ENCODE measurements around the gene ARID1B. TPM values are rescaled to one million over a fixed set of nuclear protein-coding genes. Genes with fewer than 3 reads are reported as not detected.

ARID1B gene
- total RNA-seq, 1 experiment from 2014 or later, result 91.7 TPM

DNA sequence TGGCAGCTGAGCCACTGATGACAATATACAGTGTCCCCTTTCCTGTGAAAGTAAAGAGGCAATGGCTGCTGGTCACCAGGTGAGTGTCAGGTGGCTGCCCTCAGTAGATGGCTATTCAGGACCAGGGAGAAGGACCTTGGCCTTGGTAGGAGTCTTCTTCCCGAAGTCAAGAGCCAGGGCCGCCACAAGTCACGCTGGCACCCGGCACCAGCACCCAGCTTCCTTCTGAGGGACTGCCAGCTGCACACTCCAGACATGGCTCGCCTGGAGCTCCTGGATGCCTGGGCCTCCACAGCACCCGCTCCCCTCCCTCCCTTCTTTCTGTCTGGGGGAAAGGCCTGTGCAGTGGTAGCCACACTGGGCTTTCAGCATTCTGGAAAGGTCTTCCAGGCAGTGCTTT, 419.2 kb downstream of the ARID1B start:
- no peak for DNase-seq (ENCODE audit: low read depth, low spot score)
- Histone ChIP-seq H3K27me3 (ENCODE audit: control insufficient read depth, insufficient read depth, low read length) (no peaks in the 10 kb centered on the region), H3K4me1 (ENCODE audit: control insufficient read depth, insufficient read depth, low read length) (no peaks in the 10 kb centered on the region), H3K9me3 (ENCODE audit: control insufficient read depth, insufficient read depth, low read depth, low read length) (no peaks in the 10 kb centered on the region), H3K36me3 (ENCODE audit: control insufficient read depth, insufficient read depth, low read length) (peaks cover 15% of the 10 kb centered on the region), H3K4me3 (ENCODE audit: low read depth in 2 of 2, low read length in 2 of 2) (no peak overlapping the region), H3K27ac (ENCODE audit: low read length) (no peak overlapping the region)
- POLR2A ChIA-PET, result no interaction called here
- CTCF ChIA-PET, result no interaction called here
- TF ChIP-seq, protein P1, sequence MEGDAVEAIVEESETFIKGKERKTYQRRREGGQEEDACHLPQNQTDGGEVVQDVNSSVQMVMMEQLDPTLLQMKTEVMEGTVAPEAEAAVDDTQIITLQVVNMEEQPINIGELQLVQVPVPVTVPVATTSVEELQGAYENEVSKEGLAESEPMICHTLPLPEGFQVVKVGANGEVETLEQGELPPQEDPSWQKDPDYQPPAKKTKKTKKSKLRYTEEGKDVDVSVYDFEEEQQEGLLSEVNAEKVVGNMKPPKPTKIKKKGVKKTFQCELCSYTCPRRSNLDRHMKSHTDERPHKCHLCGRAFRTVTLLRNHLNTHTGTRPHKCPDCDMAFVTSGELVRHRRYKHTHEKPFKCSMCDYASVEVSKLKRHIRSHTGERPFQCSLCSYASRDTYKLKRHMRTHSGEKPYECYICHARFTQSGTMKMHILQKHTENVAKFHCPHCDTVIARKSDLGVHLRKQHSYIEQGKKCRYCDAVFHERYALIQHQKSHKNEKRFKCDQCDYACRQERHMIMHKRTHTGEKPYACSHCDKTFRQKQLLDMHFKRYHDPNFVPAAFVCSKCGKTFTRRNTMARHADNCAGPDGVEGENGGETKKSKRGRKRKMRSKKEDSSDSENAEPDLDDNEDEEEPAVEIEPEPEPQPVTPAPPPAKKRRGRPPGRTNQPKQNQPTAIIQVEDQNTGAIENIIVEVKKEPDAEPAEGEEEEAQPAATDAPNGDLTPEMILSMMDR (IDR thresholded peaks at IDR 0.05), result no peak
- TF ChIP-seq, protein P2, sequence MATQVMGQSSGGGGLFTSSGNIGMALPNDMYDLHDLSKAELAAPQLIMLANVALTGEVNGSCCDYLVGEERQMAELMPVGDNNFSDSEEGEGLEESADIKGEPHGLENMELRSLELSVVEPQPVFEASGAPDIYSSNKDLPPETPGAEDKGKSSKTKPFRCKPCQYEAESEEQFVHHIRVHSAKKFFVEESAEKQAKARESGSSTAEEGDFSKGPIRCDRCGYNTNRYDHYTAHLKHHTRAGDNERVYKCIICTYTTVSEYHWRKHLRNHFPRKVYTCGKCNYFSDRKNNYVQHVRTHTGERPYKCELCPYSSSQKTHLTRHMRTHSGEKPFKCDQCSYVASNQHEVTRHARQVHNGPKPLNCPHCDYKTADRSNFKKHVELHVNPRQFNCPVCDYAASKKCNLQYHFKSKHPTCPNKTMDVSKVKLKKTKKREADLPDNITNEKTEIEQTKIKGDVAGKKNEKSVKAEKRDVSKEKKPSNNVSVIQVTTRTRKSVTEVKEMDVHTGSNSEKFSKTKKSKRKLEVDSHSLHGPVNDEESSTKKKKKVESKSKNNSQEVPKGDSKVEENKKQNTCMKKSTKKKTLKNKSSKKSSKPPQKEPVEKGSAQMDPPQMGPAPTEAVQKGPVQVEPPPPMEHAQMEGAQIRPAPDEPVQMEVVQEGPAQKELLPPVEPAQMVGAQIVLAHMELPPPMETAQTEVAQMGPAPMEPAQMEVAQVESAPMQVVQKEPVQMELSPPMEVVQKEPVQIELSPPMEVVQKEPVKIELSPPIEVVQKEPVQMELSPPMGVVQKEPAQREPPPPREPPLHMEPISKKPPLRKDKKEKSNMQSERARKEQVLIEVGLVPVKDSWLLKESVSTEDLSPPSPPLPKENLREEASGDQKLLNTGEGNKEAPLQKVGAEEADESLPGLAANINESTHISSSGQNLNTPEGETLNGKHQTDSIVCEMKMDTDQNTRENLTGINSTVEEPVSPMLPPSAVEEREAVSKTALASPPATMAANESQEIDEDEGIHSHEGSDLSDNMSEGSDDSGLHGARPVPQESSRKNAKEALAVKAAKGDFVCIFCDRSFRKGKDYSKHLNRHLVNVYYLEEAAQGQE (IDR thresholded peaks at IDR 0.05; ENCODE audit: insufficient read depth in 1 of 2, low read depth in 2 of 2, low read length in 1 of 2), result no peak
- no peak for TF ChIP-seq POLR2AphosphoS5 (IDR thresholded peaks at IDR 0.05; ENCODE audit: low read depth, low read length)
- TF ChIP-seq SIN3A (IDR thresholded peaks at IDR 0.05; ENCODE audit: borderline replicate concordance, insufficient read depth, low read depth, low read length), result no peak
- no peak for TF ChIP-seq TCF7L2 (IDR thresholded peaks at IDR 0.05; ENCODE audit: low read depth, low read length)
- intact Hi-C loops (cut with micrococcal nuclease; ENCODE audit: unreplicated experiment), result no loop called here
- BruUV-seq (replicated peaks), result no TSS peak
- in situ Hi-C loops (cut with HindIII; ENCODE audit: low pct_unique_long_range_greater_than_20kb, low sequenced_read_pairs), result no loop called here
- ATAC-seq, result no peak

DNA sequence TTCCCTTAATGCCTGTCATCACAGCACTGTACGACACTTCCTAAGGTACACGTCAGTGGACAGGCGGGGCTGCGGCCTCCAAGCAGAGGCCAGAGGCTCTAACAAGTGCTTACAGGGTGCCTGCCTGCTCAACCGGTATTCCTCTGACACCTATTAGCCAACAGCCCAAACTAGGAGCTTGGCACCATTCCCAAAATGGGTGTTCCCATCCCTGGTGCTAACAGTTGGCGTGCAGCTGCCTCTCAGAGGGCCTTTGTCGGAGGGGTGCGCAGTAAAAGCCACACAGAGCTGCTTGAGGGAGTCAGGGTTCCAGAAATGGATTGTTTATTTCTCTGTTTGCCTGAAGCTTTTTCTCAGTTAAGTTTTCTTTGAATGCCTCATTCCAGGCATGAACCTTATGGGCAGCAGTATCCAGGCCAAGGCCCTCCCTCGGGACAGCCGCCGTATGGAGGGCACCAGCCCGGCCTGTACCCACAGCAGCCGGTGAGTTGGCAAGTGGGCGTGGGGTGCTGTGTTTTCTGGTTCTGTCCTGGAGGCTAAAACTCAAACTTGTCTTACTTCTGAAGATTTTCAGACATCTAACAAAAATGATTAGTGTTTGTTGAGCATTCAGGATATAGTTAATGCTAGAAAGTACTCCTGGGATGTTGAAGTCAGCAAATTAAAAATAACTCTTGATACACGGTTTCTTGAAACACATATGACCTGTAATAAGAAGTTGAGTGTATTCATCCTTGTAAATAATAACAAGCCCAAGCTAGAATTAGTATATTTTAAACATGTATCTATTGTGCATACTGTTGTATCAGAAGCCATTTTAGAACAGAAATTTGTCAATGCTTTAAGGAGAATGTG, 421.5 kb downstream of the ARID1B start:
- no TSS peak for BruUV-seq (replicated peaks)
- Histone ChIP-seq H3K27me3 (ENCODE audit: control insufficient read depth, insufficient read depth, low read length) (no peaks in the 10 kb centered on the region), H3K36me3 (ENCODE audit: control insufficient read depth, insufficient read depth, low read length) (peaks cover 19% of the 10 kb centered on the region), H3K9me3 (ENCODE audit: control insufficient read depth, insufficient read depth, low read depth, low read length) (no peaks in the 10 kb centered on the region), H3K4me1 (ENCODE audit: control insufficient read depth, insufficient read depth, low read length) (no peaks in the 10 kb centered on the region), H3K4me3 (ENCODE audit: low read depth in 2 of 2, low read length in 2 of 2) (no peak overlapping the region), H3K27ac (ENCODE audit: low read length) (no peak overlapping the region)
- DNase-seq (ENCODE audit: low read depth, low spot score) (no peak), ATAC-seq (no peak)
- CTCF ChIA-PET, result no interaction called here
- in situ Hi-C loops (cut with HindIII; ENCODE audit: low pct_unique_long_range_greater_than_20kb, low sequenced_read_pairs) (no loop called here), intact Hi-C loops (cut with micrococcal nuclease; ENCODE audit: unreplicated experiment) (no loop called here)
- TF ChIP-seq SIN3A (IDR thresholded peaks at IDR 0.05; ENCODE audit: borderline replicate concordance, insufficient read depth, low read depth, low read length), result no peak
- TF ChIP-seq TCF7L2 (IDR thresholded peaks at IDR 0.05; ENCODE audit: low read depth, low read length), result no peak
- TF ChIP-seq, protein P2 (IDR thresholded peaks at IDR 0.05; ENCODE audit: insufficient read depth in 1 of 2, low read depth in 2 of 2, low read length in 1 of 2), result no peak
- TF ChIP-seq POLR2AphosphoS5 (IDR thresholded peaks at IDR 0.05; ENCODE audit: low read depth, low read length), result no peak
- TF ChIP-seq, protein P1 (IDR thresholded peaks at IDR 0.05), result no peak
- POLR2A ChIA-PET, result no interaction called here
